Activated gamma-delta T cell treated with anti-CD3 and anti-CD28 coated beads, Interleukin-2, amount 50 U/mL, for 16 hours (primary cell): ENCODE data around the gene IFRD1.

Source experiments
- DNase-seq: peaks from one replicate; pipeline ENCODE4 v3.0.0-alpha.2; 2020; ENCODE audit warnings: low read depth

Gene IFRD1

GRCh38 chr7:112487457-112488263 is 37.4 kb downstream of the IFRD1 start:
- no peak for DNase-seq

GRCh38 chr7:112488264-112488552 is 37.9 kb downstream of the IFRD1 start:
- no peak for DNase-seq

GRCh38 chr7:112492186-112492585 is 41.9 kb downstream of the IFRD1 start:
- DNase-seq, result no peak

- no peak for DNase-seq
Measured at GRCh38 chr7:112494656-112495055, 44.4 kb downstream of the IFRD1 start.

GRCh38 chr7:112495156-112495788 is 45.0 kb downstream of the IFRD1 start:
- DNase-seq, result no peak

GRCh38 chr7:112495810-112496462 is 45.7 kb downstream of the IFRD1 start:
- no peak for DNase-seq

- no peak for DNase-seq
Measured at GRCh38 chr7:112497481-112497880, 47.2 kb downstream of the IFRD1 start.

GRCh38 chr7:112500619-112501018 is 50.4 kb downstream of the IFRD1 start:
- DNase-seq, result no peak

- DNase-seq, result no peak
Measured at GRCh38 chr7:112501801-112502503, 51.7 kb downstream of the IFRD1 start.

- no peak for DNase-seq
Measured at GRCh38 chr7:112502700-112503099, 52.4 kb downstream of the IFRD1 start.

GRCh38 chr7:112503361-112503972 is 53.2 kb downstream of the IFRD1 start:
- no peak for DNase-seq

GRCh38 chr7:112504093-112504695 is 53.9 kb downstream of the IFRD1 start:
- no peak for DNase-seq

- no peak for DNase-seq
Measured at GRCh38 chr7:112505495-112505894, 55.2 kb downstream of the IFRD1 start.

GRCh38 chr7:112508404-112508803 is 58.1 kb downstream of the IFRD1 start:
- no peak for DNase-seq

GRCh38 chr7:112509402-112509801 is 59.1 kb downstream of the IFRD1 start:
- DNase-seq, result no peak

- no peak for DNase-seq
Measured at GRCh38 chr7:112510001-112510742, 59.9 kb downstream of the IFRD1 start.

- DNase-seq, result no peak
Measured at GRCh38 chr7:112510743-112511110, 60.5 kb downstream of the IFRD1 start.

GRCh38 chr7:112511451-112512202 is 61.4 kb downstream of the IFRD1 start:
- DNase-seq, result no peak

- DNase-seq, result no peak
Measured at GRCh38 chr7:112512451-112513210, 62.4 kb downstream of the IFRD1 start.

- DNase-seq, result no peak
Measured at GRCh38 chr7:112515989-112516388, 65.7 kb downstream of the IFRD1 start.
